Pons (tissue), 1 donor: ENCODE measurements around the gene ATP13A4.
A peak's percentile ranks its signal among the peaks of the same experiment; 100 is the strongest.

Source experiments
- DNase-seq: peaks from one replicate; pipeline ENCODE4 v3.0.0-alpha.2; 2016; ENCODE audit warnings: low spot score

ATP13A4 gene

DNA sequence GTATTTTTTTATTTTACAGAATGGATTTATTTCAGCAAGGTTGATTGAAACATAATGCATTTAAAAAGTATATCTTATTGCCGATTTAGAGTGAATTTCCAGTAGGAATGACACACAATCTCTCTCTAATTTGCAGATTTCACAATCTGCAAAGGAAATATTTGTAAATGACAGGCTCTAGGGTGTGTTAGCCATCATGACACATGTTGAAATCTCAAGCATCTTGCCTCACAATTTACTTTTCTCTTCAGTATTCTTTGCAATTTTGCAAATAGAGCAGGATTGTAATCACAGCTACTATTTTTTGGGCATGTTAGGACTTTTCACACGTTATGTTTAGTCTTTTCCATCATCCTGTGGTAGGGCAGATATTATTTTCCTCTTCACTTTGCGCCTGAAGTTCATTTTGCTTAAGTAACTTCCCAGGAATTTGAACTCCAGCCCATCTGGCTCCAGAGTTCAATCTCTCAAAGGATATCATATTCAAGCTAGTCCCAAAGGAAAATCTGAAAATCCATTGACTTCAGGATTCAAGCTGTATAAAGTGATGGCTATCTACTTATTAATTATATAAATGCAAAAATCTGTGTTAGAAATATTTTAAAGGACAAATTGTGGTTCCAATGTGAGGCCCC, 55.4 kb downstream of the ATP13A4 start:
- no peak for DNase-seq

DNA sequence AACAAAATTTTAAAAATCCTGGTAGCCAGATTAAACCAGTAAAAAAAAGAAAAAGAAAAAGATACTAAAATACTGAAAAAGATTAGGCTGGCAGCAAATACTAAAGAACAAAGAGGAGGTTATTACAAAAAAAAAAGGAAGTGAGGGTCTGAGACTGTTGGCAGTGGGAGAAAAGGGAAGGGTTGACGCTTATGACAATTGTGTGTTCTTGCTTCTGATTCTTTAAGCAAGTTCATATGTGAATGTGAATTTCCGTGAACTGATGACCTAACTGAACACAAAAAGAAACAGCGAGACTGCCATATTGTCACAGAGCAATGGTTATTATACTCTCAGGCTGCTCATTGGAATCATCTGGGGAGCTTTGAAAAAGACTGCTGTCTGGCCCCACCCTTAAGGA, 56.5 kb downstream of the ATP13A4 start:
- no peak for DNase-seq

DNA sequence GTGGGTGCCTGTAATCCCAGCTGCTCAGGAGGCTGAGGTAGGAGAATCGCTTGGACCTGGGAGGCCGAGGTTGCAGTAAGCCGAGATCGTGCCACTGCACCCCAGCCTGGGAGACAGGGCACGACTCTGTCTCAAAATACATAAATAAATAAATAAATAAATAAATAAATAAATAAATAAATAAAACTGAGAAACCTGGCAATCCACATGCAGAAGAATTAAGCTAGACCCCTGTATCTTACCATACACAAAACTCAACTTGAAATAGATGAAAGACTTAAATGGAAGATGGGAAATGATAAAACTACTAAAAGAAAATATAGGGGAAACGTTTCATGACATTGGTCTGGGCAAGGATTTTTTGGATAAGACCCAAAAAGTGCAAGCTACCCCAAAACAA, 58.0 kb downstream of the ATP13A4 start:
- no peak for DNase-seq

DNA sequence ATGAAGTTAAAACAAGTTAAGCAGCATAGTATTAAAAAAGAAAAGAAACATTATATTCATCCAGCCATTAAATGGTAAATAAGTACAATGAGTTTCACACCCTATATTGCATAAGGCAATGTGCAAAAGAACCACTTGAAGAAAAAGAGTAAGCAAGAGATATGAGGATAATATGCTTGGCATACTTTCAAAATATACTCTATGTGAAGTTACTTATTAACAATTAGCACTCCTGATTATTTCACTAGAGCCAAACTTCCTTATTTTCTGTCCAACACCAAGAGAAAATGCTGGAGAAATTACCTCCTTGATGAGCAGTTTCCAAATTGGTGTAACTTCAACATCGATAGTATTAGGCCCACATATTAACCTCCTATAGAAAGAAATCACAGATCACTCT, 63.7 kb downstream of the ATP13A4 start:
- DNase-seq, result no peak

DNA sequence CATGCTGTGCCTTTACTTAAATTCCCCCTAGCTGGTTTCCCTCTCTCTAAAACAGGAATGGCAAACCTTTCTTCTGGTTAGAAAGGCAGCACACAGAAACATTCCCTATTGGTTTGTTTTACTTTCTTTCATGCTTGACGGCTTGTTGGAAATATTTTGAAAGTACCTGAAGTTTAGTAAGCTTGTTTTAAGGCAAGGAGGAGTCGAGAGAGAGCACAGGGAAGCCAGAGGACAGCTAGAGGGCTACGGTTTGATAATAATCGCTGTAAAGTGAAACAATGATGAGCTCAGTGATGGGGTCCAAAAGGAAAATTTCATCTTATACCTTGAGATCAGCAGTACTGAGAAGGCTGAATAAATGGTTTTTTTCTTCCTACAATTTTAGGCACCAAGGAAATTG, 64.1 kb downstream of the ATP13A4 start:
- no peak for DNase-seq

DNA sequence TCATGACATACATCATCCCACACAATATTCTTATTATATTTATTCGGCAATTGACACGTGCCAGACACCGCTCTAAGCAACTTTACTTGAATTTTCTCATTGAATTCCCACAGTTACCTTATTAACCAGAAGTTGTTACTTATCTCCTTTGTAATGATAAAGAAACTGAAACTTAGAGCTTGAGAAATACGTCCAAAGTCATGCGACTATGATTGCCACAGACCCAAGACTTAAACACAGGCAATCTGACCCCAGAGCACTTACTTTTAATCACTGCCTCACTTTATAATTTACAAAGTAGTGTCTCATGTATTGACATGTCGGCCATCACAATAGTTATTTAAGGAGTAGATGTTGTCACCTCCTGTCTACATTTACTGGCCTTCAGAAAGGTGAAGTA, 64.7 kb downstream of the ATP13A4 start:
- DNase-seq, result no peak

DNA sequence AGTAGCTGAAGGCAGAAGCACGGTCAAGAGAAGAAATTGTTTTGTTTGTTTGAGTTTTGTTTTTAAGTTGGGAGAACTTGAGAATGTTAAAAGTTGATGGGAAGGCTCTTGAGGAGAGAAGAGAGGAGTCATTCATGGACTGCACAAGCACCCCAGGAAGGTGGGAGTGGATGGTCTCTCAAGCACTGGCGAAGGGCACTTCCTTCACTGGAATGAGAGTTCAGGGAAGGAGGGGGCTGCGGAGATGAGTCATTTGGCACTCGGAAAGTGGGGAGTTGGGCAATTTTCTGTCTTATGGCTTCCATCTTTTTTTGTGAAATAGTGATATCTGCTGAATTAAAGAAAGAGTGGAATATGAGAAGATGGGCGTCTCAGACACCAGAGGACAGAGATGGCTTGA, 66.0 kb downstream of the ATP13A4 start:
- DNase-seq, result no peak

DNA sequence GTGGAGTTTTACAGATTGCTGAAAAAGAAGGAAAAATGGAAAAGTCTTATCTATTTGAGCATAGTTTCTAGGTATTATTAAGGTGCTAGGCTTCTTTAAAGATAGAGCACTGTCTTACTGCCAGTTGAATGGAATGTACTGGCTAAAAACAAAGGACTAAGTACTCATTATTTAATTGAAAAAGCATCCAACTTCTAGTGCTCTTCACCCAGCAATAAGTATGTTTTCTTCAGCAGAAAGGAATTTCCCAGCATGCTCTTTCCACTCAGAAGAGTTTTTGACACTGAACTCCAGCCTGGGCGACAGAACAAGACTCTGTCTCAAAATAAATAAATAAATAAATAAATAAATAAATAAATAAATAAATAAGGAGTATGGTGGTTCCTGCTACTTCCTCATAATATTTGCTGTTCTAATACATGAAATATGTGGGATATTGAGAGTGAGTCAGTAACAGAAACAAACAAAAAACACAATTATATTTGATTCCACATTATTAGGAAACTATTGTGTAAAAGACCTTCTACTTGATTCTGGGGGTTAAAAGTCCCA, 70.6 kb downstream of the ATP13A4 start:
- DNase-seq, result no peak

DNA sequence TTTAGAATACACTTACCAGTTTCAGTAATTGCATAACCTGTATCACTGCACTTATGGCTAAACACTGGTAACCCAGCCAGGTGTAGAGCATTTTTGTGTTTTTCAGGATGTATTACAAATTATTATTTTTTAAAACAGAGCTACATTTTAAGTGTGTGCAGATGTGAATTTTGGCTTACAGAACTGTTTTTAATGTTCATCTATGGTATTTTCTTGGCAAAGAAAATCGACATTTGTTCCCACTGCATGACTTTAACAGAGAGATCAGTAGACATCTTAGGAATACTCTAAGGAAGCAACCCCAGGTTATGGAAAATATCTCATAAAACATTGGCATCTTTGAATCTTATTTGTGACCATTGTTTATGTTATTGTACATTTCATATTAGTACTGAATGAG, 73.3 kb downstream of the ATP13A4 start:
- DNase-seq, result no peak

DNA sequence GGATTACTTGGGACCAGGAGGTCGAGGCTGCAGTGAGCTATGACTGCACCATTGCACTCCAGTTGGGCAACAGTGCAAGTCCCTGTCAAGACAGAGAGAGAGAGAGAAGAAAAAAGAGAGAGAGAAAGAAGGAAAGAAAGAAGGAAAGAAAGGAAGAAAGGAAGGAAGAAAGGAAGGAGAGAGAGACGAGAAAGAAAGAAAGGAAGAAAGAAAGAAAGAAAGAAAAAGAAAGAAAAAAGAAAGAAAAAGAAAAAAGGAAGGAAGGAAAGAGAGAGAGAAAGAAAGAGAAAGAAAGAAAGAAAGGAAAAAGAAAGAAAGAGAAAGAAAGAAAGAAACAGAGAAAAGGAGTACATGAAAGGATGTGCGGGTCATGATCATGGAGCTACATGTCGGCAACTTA, 80.2 kb downstream of the ATP13A4 start:
- no peak for DNase-seq

DNA sequence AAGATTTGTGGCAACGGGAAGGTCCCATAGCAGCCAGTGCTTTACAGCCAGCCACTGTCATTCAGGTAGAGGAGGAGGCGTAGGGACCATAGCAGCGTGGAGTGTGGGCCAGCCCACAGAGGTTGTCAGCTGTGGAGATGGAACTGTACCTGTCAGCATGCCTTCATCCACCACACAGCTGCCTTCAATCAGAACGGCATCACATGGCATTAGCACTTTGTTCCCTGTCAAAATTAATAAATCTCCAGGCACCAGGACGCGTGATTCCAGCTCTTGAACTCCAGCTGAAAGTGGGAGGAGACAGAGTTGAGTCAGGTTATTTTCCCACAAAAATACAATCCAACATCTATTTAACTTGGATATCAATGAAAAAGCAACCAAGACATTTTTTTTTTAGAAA, 84.0 kb downstream of the ATP13A4 start:
- no peak for DNase-seq

DNA sequence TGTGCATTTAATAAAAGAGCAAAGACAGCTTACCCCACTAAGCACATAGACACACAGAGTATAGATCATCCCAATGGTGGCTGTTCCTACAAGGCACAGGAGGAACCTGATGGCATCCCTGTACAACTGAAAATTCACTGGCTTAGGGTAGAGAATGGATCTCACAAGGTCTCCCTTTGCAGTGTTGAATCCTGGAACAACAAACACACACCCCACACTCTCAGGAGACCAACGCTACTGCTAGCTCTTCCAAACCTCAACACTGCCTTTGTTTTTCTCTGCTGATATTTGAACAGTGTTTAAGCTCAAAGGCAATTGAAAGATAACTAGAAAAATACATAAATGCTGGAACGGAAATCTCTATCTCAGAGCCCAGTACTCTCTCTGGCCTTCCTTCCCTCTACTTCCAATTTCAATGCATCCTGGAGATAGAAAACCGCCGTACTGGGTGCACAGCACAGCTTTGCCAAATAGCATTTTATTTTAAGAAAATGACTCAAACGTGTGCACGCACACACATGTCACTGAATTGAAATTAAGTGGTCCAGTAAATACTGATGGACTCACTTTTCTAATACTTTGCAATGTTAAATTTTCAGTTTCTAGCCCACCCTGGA, 88.6 kb downstream of the ATP13A4 start:
- DNase-seq, result no peak

DNA sequence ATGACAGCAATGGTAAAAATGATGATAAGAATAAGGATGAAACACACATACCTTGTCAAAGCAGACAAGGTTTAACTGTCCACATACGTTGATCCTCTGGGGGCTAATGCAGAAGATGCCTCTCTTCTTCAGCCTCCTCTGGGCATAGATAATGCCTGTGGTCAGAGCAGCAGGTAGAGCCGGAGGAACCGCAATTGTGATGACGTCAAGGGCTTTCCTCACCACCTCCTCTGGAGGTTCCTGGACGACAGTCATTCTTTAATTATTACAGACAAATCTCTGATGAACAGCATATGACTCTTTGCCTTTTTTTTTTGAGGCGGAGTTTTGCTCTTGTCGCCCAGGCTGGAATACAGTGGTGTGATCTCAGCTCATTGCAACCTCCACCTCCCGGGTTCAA, 89.8 kb downstream of the ATP13A4 start:
- no peak for DNase-seq

DNA sequence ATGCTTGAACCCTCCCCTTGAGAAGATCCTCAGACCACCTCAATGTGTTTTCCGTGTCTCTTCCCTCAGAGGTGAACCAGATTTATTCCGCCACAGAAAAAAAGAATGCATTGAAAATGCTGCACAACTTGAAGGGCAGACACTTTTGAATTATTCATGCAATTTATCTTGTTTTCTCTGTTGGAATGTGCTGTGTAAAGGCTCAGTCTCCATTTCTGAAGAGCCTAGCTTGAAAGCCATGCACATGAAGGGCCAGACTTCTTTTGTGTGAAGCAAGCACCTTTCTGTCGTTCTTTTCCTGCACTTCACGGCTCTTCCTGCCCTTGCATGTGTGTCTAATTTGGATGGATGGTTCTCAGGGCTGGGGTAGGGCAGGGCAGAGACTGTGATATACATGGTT, 97.2 kb downstream of the ATP13A4 start:
- no peak for DNase-seq

DNA sequence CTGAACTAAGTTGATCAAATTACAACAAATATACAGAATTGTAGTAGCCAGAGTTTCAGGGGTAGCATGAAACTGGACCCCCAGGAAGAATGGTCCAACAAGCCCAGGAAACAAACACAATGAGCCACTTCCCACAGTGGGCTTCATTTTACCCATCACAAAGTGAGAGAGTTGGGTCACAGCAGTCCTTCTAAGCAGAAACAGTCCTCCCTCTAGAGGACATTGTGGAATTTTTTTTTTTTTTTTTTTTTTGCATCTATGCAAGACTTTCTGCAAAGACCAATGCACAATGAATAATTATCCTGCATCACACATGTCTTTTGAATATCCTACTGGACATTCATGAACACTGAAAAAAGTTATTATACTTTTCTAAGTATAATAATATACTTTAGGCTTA, 102.4 kb downstream of the ATP13A4 start:
- no peak for DNase-seq

DNA sequence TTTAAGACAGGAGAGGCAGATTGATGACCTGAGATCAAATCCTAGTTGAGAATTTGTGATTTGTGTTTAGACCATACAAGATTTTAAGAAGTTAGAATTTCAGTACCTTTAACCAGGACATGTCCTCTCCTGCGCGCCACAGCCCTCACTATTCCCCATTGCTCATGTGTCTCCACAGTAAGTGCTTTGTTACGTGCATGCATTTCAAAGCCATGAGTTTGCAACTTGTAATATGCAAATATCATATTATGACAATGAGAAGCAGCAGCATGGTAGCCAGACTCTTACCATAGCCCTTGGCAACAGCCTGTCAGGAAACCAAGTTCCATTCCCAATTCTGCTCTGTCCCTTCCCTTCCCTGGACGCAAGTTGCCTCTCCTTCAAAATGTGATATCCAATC, 102.8 kb downstream of the ATP13A4 start:
- DNase-seq, result no peak

DNA sequence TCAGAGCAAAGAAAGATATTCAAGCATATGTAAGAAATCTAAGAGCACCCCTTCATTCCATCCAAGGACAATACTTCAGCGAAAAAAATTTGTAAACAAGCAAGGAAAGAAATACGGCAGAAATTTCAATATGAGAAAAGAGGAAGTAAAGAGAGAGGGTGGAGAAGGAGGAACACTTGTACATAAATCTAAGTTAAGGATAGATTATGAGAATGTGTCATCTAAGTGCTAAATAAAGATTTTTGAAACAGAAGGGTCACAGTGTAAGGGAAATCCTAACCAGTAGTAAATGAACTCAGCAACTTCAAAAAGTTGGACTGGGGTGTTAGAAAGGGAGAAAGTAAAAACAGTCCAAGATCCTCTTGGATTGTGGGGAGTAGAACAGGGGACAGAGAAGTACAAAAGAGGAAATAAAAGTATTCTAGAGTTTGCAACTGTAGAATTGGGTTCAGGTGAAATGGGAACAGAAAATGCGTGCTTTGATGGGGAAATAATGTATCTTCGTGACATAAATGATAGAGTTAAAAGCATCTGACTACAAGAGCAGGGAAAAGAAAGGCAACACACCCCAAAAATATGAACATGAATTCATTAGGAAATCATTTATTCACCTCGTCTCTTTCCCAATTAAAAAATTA, 107.6 kb downstream of the ATP13A4 start:
- DNase-seq, result peak; percentile 7

DNA sequence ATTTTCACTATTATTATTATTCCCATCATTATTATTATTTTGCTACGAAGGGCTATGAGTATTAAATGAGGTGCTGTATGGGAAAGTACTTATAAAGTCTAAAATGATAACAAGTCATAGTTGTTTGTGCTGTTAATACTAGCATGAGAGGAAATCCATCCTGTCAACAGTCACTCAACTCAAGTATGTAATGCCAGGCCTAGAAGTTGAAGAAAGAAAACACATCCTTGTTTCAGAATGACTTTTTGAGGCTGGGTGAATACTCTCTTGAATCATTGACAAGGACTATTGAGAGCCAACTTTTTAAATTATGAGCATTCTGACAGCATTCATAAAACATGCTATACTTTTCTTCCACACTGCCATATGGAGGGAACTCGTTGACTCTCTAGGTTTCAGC, 115.3 kb downstream of the ATP13A4 start:
- no peak for DNase-seq

DNA sequence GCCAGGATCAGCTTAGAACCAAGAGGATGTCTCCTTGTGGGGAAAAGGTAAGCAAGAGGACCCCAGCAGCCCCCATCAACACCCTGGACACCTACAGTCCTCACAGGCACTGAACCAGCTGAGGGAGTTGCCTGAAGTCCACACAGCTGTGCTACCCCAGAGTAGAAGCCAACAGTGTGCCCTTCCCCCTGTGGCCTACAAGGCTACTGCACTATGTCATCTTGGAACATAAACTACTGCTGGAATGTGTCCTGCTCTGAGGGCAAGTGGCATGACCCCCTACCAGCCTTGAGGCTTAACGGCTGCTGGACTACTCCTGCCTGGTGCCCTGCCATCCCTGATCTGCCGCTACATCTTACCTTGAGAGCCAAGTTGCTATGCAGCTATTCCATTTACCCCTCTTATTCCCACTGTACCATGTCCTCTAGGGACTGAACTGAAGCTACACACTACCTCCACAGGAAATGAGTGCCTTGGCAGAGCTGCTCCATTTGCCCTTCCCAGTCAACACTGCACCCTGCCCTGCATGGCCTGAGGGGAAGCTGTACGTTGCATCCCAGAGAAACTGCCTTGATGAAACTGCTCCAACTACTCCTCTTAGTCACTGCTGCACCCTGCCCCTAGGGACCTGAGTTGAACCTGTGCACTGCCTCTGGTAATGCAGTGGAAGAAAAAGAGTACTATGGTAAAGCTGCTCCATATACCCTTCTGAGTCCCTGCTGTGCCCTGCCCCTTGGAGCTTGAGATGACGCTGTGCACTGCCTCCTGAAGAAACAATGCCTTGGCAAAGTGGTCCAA, 135.9 kb downstream of the ATP13A4 start:
- no peak for DNase-seq

DNA sequence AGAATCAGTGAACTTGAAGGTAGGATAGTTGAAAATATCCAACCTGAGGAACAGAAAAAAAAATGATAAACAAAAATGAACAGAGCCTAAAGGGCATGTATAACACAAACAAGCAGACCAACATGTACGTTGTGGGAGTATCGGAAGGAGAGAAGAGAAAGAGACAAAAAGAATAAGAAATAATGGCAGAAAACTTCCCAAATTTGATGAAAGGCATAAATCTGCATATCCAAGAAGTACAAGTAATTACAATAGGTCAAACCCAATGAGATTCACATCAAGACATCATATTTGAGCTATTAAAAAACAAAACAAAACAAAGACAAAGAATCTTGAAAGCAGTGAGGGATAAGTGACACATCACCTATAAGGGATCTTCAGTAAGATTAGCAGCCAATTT, 138.1 kb downstream of the ATP13A4 start:
- DNase-seq, result no peak

DNA sequence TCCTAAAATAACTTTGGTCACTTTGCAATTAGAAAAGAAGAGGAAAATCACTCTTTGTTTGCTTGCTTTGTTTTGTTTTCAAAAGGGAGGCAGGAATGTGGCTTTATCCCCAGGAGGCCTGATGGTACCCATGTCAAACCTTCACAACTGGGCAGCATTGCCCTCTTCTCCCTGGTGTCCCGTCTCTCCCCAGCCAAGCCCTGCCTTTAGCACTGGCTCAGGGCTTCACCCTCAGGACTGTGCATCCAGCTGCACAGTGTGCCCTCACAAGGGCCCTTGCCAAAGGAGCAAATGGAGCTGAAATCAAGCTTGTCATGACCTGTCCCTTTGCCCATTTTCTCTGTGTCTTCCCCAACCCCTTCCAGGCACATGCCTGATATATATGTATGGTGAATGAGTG, 147.0 kb downstream of the ATP13A4 start:
- DNase-seq, result no peak

DNA sequence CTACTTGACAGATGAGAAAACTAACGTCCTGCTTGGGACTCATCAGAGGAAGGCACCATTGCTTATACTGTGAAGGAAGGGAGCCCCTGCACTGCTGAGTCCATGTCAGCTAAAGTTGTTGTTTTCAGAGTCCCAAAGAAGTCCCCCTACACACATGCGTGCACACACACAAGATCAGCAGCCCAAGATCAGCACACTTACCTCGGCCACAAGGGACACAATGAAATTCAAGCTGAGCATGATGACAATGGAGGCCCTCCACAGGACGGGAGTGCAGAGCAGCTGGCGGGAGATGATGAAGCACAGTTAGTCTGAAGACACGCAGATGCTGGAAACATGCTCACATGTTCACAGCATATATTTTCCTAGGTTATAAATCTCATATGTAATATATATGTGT, 147.6 kb downstream of the ATP13A4 start:
- DNase-seq, result no peak

DNA sequence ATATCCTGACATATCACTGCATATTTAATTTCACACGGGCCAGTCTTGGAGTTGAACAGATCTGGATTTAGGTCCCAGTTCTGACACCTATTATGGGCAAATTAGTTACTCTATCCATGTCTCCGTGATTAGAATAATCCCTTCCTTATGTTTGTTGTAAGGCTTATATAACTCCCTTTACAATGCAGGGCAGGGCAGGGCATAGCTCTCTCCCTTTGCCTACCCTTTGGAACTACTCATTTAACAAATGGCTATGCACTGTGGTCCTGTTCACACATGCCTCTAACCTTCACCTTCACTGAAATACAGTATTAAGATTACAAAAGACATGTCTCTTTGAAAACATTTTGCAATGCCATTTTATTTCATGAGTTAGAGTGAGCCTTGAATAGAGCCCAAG, 151.4 kb downstream of the ATP13A4 start:
- no peak for DNase-seq
